ENCODE measurements around the gene PTGR3.

- no peak for TF ChIP-seq SIN3A (conservative IDR thresholded peaks at IDR 0.05 in 1 of 2, IDR thresholded peaks at IDR 0.05 in 1 of 2; ENCODE audit: low read depth in 1 of 2, low read length in 2 of 2)
- TF ChIP-seq EZH2 (IDR thresholded peaks at IDR 0.05; ENCODE audit: low read depth, low read length, severe bottlenecking), result no peak
- TF ChIP-seq POLR2AphosphoS5 (IDR thresholded peaks at IDR 0.05; ENCODE audit: low read depth, low read length), result no peak
- no peak for TF ChIP-seq POLR2A (IDR thresholded peaks at IDR 0.05; ENCODE audit: control extremely low read depth in 1 of 2, low read depth in 2 of 2, low read length in 2 of 2)
- TF ChIP-seq CTCF (IDR thresholded peaks at IDR 0.05; ENCODE audit: control extremely low read depth in 1 of 3, insufficient read depth in 1 of 3, low read depth in 1 of 3, low read length in 3 of 3), result peak in 1 of 3 experiments; percentile 31; a peak in 1 of 4 replicates
- no peak for TF ChIP-seq CEBPB (IDR thresholded peaks at IDR 0.05; ENCODE audit: low read depth, low read length)
- TF ChIP-seq TAF1 (IDR thresholded peaks at IDR 0.05; ENCODE audit: low read depth, low read length), result no peak
- peak in 1 of 2 experiments; percentile 15; a peak in 2 of 4 replicates for TF ChIP-seq RAD21 (IDR thresholded peaks at IDR 0.05 in 1 of 2, conservative IDR thresholded peaks at IDR 0.05 in 1 of 2; ENCODE audit: low read depth in 2 of 2, low read length in 2 of 2)
- TF ChIP-seq MAFK (IDR thresholded peaks at IDR 0.05; ENCODE audit: low read depth, low read length), result no peak
- no peak for TF ChIP-seq CHD2 (IDR thresholded peaks at IDR 0.05; ENCODE audit: low read length)
- no peak for TF ChIP-seq TEAD4 (IDR thresholded peaks at IDR 0.05; ENCODE audit: low read depth, low read length)
Observed at GRCh38 chr18:75173125-75173432, 35.9 kb downstream of the PTGR3 start.

Measured in H1 (cell line).